Bronchial epithelial cell (primary cell): Measurements from ENCODE around the gene FAM180B. TPM values are rescaled to one million over a fixed set of nuclear protein-coding genes. Genes with fewer than 3 reads are reported as not detected.

Experiments
- DNase-seq: peaks from one replicate; pipeline ENCODE4 v3.0.0-alpha.2; 2010; ENCODE audit warnings: low read depth
- FAIRE-seq: peaks from 2 replicates; lab custom pipeline; 2011; peaks lifted over from hg19 to GRCh38; lab: Jason Lieb, UNC
- H3K27me3 ChIP-seq: 2 replicates; pipeline ENCODE4 v1.5.1; 2011; ENCODE audit warnings: low read length; ENCODE audit not compliant: control insufficient read depth, insufficient read depth
- H3K36me3 ChIP-seq: 2 replicates; pipeline ENCODE4 v1.5.1; 2011; ENCODE audit warnings: low read length; ENCODE audit not compliant: control insufficient read depth, insufficient read depth
- H3K4me3 ChIP-seq: 2 replicates; pipeline ENCODE4 v1.5.1; 2011; ENCODE audit warnings: mild to moderate bottlenecking, low read depth, low read length, control low read depth
- CTCF ChIP-seq: IDR thresholded peaks from 2 replicates; pipeline ENCODE4 v1.5.1; 2011; ENCODE audit warnings: mild to moderate bottlenecking, moderate library complexity, low read length, control low read depth, inconsistent platforms; ENCODE audit not compliant: insufficient read depth, severe bottlenecking
- total RNA-seq: library from RNA; depleted of rRNA; stranded (reverse); fragments of >200 nt; gene quantifications from 2 replicates; pipeline ENCODE4 v1.2.1, GENCODE V29; 2014

Gene FAM180B
- total RNA-seq, 1 donor from 2014 or later, result not detected

GRCh38 chr11:47589977-47590861, 3.7 kb downstream of the FAM180B start:
- TF ChIP-seq CTCF, result no peak
- DNase-seq, result no peak
- Histone ChIP-seq H3K4me3 (peak overlapping the region; percentile 18), H3K36me3 (no peaks in the 10 kb centered on the region), H3K27me3 (peaks cover 34% of the 10 kb centered on the region)
- no peak for FAIRE-seq

GRCh38 chr11:47591764-47592163, 5.3 kb downstream of the FAM180B start:
- DNase-seq, result no peak
- FAIRE-seq, result no peak
- TF ChIP-seq CTCF, result no peak
- no peak overlapping the region for H3K4me3 ChIP-seq
- peaks cover 36% of the 10 kb centered on the region for H3K27me3 ChIP-seq
- no peaks in the 10 kb centered on the region for H3K36me3 ChIP-seq

DNA sequence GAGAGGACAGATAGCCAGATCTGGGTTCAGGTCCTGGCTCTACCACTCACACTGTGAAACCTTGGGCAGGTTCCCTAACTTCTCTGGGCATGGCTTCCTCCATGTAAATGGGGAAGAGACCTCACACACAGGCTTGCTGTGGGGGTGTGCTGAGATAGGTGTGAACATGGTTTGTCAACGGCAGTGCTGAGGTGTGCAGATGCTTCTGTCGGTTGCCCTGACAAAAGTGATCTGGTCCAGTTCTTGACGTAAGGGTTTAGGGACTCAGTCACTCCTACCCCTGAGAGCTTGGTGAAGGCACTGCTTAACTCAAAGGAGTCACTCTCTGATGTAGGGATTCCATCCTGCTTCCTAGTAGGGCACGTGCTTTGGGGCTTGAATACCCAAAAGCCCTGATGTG, 5.8 kb downstream of the FAM180B start:
- FAIRE-seq, result peak; percentile 93
- peaks cover 36% of the 10 kb centered on the region for H3K27me3 ChIP-seq
- DNase-seq, result no peak
- H3K4me3 ChIP-seq, result no peak overlapping the region
- no peaks in the 10 kb centered on the region for H3K36me3 ChIP-seq
- TF ChIP-seq CTCF, result no peak

GRCh38 chr11:47592970-47593369, 6.5 kb downstream of the FAM180B start:
- no peak for DNase-seq

GRCh38 chr11:47593492-47593933, 7.0 kb downstream of the FAM180B start:
- Histone ChIP-seq H3K36me3 (no peaks in the 10 kb centered on the region), H3K27me3 (peaks cover 36% of the 10 kb centered on the region), H3K4me3 (no peak overlapping the region)
- FAIRE-seq (no peak), DNase-seq (no peak)
- no peak for TF ChIP-seq CTCF

More at GRCh38 chr11:47592970-47593369, 6.5 kb downstream of the FAM180B start:
- Histone ChIP-seq H3K36me3 (no peaks in the 10 kb centered on the region), H3K27me3 (peaks cover 36% of the 10 kb centered on the region), H3K4me3 (no peak overlapping the region)
- TF ChIP-seq CTCF, result no peak
- FAIRE-seq, result no peak
